Neural cell (in vitro differentiated cells): Measurements from ENCODE around the gene CPOX. TPM values are rescaled to one million over a fixed set of nuclear protein-coding genes. Genes with fewer than 3 reads are reported as not detected.

Experiments
- H2AFZ ChIP-seq: fragments of 200-600, 300-800 bp; sonication (generic), shearing (Covaris generic); 2 replicates; pipeline ENCODE4 v1.6.0; 2014; ENCODE audit warnings: low read depth, mild to moderate bottlenecking, antibody characterized with exemption, low read length, moderate library complexity
- H3F3A ChIP-seq: fragments of 200-600 bp; shearing (Covaris generic); 2 replicates; pipeline ENCODE4 v1.6.1; 2016; ENCODE audit warnings: mild to moderate bottlenecking, moderate library complexity, mixed read lengths, antibody characterized with exemption, low read length; ENCODE audit not compliant: insufficient read depth, poor library complexity, severe bottlenecking
- H3K27ac ChIP-seq: fragments of 200-600, 300-800 bp; sonication (generic), shearing (Covaris generic); 2 replicates; pipeline ENCODE4 v1.5.1; 2014; ENCODE audit warnings: mild to moderate bottlenecking, low read length, moderate library complexity
- H3K27me3 ChIP-seq: fragments of 300-800, 200-600 bp; sonication (generic), shearing (Covaris generic); 2 replicates; pipeline ENCODE4 v1.6.0; 2014; ENCODE audit warnings: mild to moderate bottlenecking, low read depth, low read length, moderate library complexity; ENCODE audit not compliant: insufficient read depth
- H3K36me3 ChIP-seq: fragments of 300-800, 200-600 bp; sonication (generic), shearing (Covaris generic); 2 replicates; pipeline ENCODE4 v1.5.1; 2014; ENCODE audit warnings: mild to moderate bottlenecking, antibody characterized with exemption, low read length, moderate library complexity; ENCODE audit not compliant: insufficient read depth
- H3K4me2 ChIP-seq: fragments of 300-800, 200-600 bp; sonication (generic), shearing (Covaris generic); 2 replicates; pipeline ENCODE4 v1.6.0; 2014; ENCODE audit warnings: mild to moderate bottlenecking, low read length
- H3K4me3 ChIP-seq: fragments of 300-800, 200-600 bp; sonication (generic), shearing (Covaris generic); 2 replicates; pipeline ENCODE4 v1.5.1; 2014; ENCODE audit warnings: mild to moderate bottlenecking, low read length, moderate library complexity
- H3K79me2 ChIP-seq: fragments of 200-600 bp; shearing (Covaris generic); replicated peaks from 2 replicates; pipeline ENCODE4 v1.6.0; 2014; ENCODE audit warnings: mild to moderate bottlenecking, low read length, moderate library complexity; ENCODE audit not compliant: insufficient read depth
- H3K9ac ChIP-seq: fragments of 300-800, 200-600 bp; sonication (generic), shearing (Covaris generic); 2 replicates; pipeline ENCODE4 v1.6.1; 2016; ENCODE audit warnings: mild to moderate bottlenecking, low read length, mixed read lengths
- H3K9me2 ChIP-seq: fragments of 200-600 bp; shearing (Covaris generic); 2 replicates; pipeline ENCODE4 v1.6.1; 2016; ENCODE audit warnings: mild to moderate bottlenecking, low read length, mixed read lengths; ENCODE audit not compliant: insufficient read depth
- H3K9me3 ChIP-seq: fragments of 200-600, 300-800 bp; sonication (generic), shearing (Covaris generic); 2 replicates; pipeline ENCODE4 v1.6.1; 2016; ENCODE audit warnings: mild to moderate bottlenecking, mixed run types, low read length, moderate library complexity, mixed read lengths
- H4K20me1 ChIP-seq: fragments of 200-600 bp; shearing (Covaris generic); 2 replicates; pipeline ENCODE4 v1.6.1; 2016; ENCODE audit warnings: mild to moderate bottlenecking, mixed run types; ENCODE audit not compliant: insufficient read depth
- EP300 ChIP-seq: fragments of 450-650 bp; conservative IDR thresholded peaks from 2 replicates; pipeline ENCODE4 v1.6.1; 2014; ENCODE audit warnings: antibody characterized with exemption, mild to moderate bottlenecking, moderate library complexity; ENCODE audit not compliant: poor library complexity, severe bottlenecking
- EZH2 ChIP-seq: fragments of 200-600, 300-800 bp; shearing (Covaris generic), sonication (generic); IDR thresholded peaks from 2 replicates; pipeline ENCODE4 v1.6.1; 2014; ENCODE audit warnings: antibody characterized with exemption, low read length, borderline replicate concordance, mild to moderate bottlenecking; ENCODE audit not compliant: insufficient read depth, poor library complexity, severe bottlenecking
- MXI1 ChIP-seq: fragments of 450-650 bp; conservative IDR thresholded peaks from 2 replicates; pipeline ENCODE4 v1.6.1; 2014; ENCODE audit warnings: antibody characterized with exemption, mild to moderate bottlenecking; ENCODE audit not compliant: poor library complexity, severe bottlenecking
- POLR2AphosphoS5 ChIP-seq: IDR thresholded peaks from 2 replicates; pipeline ENCODE4 v1.6.1; 2012
- RAD21 ChIP-seq: fragments of 450-650 bp; conservative IDR thresholded peaks from 2 replicates; pipeline ENCODE4 v1.6.1; 2014; ENCODE audit warnings: antibody characterized with exemption, mild to moderate bottlenecking, moderate library complexity
- SMC3 ChIP-seq: fragments of 450-650 bp; conservative IDR thresholded peaks from 2 replicates; pipeline ENCODE4 v1.6.1; 2014; ENCODE audit warnings: antibody characterized with exemption, mild to moderate bottlenecking, moderate library complexity; ENCODE audit not compliant: poor library complexity
- TAF1 ChIP-seq: IDR thresholded peaks from 2 replicates; pipeline ENCODE4 v1.6.1; 2012; ENCODE audit warnings: low read depth
- polyA plus RNA-seq: library from polyadenylated mRNA; depleted of rRNA; stranded (reverse); fragments of >200 nt; gene quantifications from 2 replicates; pipeline ENCODE4 v1.2.3, GENCODE V29; 2014
- TF ChIP-seq, protein P1 (sequence below): fragments of 450-650 bp; IDR thresholded peaks from 2 replicates; pipeline ENCODE4 v1.5.1; 2014; ENCODE audit warnings: antibody characterized with exemption, mild to moderate bottlenecking, moderate library complexity; ENCODE audit not compliant: poor library complexity, severe bottlenecking
- TF ChIP-seq, protein P2 (sequence below): IDR thresholded peaks from 2 replicates; pipeline ENCODE4 v1.6.1; 2012; ENCODE audit warnings: borderline replicate concordance

Gene CPOX
- polyA plus RNA-seq, 1 donor from 2014 or later: 37.4 TPM

DNA sequence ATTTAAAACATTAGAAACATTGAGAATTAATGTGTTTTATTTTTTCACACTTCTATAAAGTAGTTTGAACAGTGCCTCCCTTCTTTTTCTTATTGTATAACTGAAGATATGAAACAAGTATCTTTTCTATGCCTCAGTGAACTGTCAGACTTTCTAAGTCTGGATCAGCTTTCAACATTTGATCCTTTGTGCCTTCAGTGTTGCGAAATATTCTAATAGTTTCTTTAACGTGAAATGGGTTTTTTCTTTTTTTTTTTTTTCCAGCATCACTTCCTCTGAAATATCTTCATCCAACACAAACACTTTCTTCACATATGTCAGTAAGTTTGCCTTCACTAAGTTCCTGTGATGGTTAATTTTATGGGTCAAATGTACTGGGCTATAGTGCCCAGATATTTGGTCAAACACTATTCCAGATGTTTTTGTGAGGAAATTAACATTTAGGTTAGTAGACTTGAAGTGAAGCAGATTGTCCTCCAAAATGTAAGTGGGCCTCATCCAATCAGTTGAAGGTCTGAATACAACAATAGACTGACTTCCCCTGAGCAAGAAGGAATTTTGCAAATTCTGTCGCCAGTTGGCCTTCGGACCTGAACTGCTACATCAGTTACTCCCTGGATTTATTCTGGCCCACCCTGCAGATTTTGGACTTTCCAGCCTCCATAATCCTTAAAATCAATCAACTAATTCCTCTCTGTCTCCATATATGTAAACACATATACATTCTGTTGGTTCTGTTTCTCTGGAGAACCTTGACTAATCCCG, 6.4 kb upstream of the CPOX start:
- no peak for TF ChIP-seq TAF1
- TF ChIP-seq SMC3: no peak
- no peak for TF ChIP-seq EZH2
- no peaks in the 10 kb centered on the region for H3K79me2 ChIP-seq

DNA sequence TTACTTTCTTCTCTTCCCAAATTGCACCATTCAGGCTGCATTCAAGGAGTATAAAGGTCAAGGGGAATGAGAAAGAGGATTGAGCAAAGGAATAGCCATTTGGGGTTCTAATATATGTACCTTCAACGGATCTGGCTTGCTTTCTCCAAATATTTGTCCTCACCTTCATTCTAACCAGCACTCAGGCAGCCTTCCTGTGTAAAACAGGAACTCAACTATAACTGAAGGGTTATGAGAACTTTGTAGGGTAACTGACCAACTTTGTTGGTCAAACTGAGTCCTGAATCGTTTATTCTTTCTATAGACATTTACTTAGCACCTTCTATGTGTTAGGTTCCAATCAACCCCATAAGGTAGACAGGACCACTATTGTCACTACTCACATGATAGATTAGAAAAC, 5.1 kb upstream of the CPOX start:
- Histone ChIP-seq H3K79me2 (no peaks in the 10 kb centered on the region), H3F3A (no peaks in the 10 kb centered on the region), H3K36me3 (no peaks in the 10 kb centered on the region), H3K9me2 (no peaks in the 10 kb centered on the region), H3K27ac (no peak overlapping the region), H2AFZ (no peak overlapping the region), H3K27me3 (no peaks in the 10 kb centered on the region), H3K4me2 (no peak overlapping the region), H3K9me3 (no peaks in the 10 kb centered on the region), H3K4me3 (no peak overlapping the region), H4K20me1 (no peaks in the 10 kb centered on the region), H3K9ac (no peak overlapping the region)
- no peak for TF ChIP-seq MXI1
- no peak for TF ChIP-seq TAF1
- no peak for TF ChIP-seq EZH2
- TF ChIP-seq, protein P1, sequence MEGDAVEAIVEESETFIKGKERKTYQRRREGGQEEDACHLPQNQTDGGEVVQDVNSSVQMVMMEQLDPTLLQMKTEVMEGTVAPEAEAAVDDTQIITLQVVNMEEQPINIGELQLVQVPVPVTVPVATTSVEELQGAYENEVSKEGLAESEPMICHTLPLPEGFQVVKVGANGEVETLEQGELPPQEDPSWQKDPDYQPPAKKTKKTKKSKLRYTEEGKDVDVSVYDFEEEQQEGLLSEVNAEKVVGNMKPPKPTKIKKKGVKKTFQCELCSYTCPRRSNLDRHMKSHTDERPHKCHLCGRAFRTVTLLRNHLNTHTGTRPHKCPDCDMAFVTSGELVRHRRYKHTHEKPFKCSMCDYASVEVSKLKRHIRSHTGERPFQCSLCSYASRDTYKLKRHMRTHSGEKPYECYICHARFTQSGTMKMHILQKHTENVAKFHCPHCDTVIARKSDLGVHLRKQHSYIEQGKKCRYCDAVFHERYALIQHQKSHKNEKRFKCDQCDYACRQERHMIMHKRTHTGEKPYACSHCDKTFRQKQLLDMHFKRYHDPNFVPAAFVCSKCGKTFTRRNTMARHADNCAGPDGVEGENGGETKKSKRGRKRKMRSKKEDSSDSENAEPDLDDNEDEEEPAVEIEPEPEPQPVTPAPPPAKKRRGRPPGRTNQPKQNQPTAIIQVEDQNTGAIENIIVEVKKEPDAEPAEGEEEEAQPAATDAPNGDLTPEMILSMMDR: no peak
- no peak for TF ChIP-seq RAD21
- TF ChIP-seq POLR2AphosphoS5: no peak
- no peak for TF ChIP-seq SMC3
- TF ChIP-seq EP300: no peak
- TF ChIP-seq, protein P2, sequence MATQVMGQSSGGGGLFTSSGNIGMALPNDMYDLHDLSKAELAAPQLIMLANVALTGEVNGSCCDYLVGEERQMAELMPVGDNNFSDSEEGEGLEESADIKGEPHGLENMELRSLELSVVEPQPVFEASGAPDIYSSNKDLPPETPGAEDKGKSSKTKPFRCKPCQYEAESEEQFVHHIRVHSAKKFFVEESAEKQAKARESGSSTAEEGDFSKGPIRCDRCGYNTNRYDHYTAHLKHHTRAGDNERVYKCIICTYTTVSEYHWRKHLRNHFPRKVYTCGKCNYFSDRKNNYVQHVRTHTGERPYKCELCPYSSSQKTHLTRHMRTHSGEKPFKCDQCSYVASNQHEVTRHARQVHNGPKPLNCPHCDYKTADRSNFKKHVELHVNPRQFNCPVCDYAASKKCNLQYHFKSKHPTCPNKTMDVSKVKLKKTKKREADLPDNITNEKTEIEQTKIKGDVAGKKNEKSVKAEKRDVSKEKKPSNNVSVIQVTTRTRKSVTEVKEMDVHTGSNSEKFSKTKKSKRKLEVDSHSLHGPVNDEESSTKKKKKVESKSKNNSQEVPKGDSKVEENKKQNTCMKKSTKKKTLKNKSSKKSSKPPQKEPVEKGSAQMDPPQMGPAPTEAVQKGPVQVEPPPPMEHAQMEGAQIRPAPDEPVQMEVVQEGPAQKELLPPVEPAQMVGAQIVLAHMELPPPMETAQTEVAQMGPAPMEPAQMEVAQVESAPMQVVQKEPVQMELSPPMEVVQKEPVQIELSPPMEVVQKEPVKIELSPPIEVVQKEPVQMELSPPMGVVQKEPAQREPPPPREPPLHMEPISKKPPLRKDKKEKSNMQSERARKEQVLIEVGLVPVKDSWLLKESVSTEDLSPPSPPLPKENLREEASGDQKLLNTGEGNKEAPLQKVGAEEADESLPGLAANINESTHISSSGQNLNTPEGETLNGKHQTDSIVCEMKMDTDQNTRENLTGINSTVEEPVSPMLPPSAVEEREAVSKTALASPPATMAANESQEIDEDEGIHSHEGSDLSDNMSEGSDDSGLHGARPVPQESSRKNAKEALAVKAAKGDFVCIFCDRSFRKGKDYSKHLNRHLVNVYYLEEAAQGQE: no peak

More for the DNA sequence above, 6.4 kb upstream of the CPOX start:
- Histone ChIP-seq H3K36me3 (no peaks in the 10 kb centered on the region), H3K4me3 (no peak overlapping the region), H3F3A (no peaks in the 10 kb centered on the region), H4K20me1 (no peaks in the 10 kb centered on the region), H3K9me3 (no peaks in the 10 kb centered on the region), H3K27me3 (no peaks in the 10 kb centered on the region), H3K4me2 (no peak overlapping the region), H3K9me2 (no peaks in the 10 kb centered on the region), H3K27ac (no peak overlapping the region), H2AFZ (no peak overlapping the region), H3K9ac (no peak overlapping the region)
